GM12875 (cell line): ENCODE measurements around the gene DBNDD2.

Source experiments
- H3K4me3 ChIP-seq: one replicate; pipeline ENCODE4 v1.5.1; 2011; ENCODE audit warnings: low read depth, low read length, control low read depth
- CTCF ChIP-seq: IDR thresholded peaks from 2 replicates; pipeline ENCODE4 v1.5.1; 2011; ENCODE audit warnings: low read depth, mild to moderate bottlenecking, control low read depth, inconsistent platforms, low read length, moderate library complexity, borderline replicate concordance; ENCODE audit not compliant: insufficient read depth

The DBNDD2 gene

DNA sequence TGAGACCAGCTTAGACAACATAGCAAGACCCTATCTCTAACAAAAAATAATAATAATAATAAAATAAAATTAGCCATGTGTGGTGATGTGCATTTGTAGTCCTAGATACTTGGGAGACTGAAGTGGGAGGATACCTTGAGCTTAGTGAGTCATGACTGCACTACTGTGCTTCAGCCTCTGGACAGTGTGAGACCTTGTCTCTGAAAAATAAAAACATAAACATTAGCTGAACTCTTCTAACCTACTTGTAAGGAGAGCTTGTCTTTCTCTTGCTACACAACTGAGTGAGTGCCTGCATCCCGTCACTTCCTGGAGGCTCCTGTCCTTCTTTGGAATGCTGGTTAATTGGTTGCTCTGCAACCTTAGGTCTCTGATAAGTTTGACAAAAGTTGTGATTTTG is 5.1 kb upstream of the DBNDD2 start:
- TF ChIP-seq CTCF: no peak
- no peak overlapping the region for H3K4me3 ChIP-seq

DNA sequence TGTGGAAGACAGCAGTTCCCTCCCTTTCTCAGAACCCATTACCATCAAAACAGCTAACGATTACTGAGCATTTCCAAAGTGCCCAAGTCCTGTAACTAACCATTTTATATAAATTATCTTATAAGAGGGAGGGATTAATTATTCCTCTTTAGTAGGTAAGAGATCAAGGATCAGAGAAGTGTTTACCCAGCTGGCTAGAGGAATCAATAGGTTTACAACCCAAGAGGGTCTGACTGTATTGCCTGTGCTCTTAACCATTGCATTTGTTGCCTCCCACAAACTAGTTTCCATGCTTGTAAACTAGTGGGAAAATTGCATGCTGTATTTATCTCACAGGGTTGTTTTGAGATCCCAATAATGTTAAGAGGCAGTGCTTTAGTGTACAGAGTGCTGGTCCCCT is 3.7 kb upstream of the DBNDD2 start:
- TF ChIP-seq CTCF: no peak

GRCh38 chr20:45405571-45406259 is 2.4 kb upstream of the DBNDD2 start:
- H3K4me3 ChIP-seq: no peak overlapping the region
- TF ChIP-seq CTCF: no peak

More for the DNA sequence above, 3.7 kb upstream of the DBNDD2 start:
- no peak overlapping the region for H3K4me3 ChIP-seq

DNA sequence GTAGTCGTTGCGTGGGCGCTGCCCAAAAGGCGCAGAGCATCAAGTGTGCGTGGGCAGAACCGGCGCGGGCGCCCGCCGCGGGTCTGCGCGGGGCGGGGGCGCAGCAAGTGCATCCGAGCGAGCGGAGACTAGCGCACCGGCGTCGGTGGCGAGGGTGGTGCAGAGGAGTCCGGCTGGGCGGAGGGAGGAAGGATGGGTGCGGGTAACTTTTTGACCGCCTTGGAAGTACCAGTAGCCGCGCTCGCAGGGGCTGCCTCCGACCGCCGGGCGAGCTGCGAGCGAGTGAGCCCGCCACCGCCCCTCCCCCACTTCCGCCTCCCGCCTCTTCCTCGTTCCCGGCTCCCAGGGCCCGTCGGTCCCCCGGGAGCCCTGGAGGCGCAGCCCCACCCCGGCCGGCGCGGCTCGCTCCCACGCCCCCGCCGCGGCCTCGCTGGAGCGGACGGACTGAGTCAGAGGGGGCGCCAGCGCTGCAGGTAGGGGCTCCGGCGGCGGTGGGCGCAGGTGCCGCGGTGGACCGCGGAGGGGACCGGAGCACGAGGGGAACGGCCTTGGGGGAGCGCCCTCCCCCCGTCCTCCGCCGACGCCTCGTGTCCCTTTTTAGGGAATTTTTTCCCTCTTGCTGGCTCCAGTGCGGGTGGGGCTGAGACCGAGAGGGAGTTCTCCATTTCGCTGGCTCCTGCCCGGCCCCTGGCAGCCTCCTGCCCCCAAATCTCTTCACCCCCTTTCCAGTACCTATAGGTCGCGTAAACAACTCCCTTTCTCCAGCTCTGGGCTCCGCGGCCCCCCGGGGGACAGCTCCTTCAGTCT is 1.6 kb upstream of the DBNDD2 start:
- no peak for TF ChIP-seq CTCF
- H3K4me3 ChIP-seq: no peak overlapping the region

DNA sequence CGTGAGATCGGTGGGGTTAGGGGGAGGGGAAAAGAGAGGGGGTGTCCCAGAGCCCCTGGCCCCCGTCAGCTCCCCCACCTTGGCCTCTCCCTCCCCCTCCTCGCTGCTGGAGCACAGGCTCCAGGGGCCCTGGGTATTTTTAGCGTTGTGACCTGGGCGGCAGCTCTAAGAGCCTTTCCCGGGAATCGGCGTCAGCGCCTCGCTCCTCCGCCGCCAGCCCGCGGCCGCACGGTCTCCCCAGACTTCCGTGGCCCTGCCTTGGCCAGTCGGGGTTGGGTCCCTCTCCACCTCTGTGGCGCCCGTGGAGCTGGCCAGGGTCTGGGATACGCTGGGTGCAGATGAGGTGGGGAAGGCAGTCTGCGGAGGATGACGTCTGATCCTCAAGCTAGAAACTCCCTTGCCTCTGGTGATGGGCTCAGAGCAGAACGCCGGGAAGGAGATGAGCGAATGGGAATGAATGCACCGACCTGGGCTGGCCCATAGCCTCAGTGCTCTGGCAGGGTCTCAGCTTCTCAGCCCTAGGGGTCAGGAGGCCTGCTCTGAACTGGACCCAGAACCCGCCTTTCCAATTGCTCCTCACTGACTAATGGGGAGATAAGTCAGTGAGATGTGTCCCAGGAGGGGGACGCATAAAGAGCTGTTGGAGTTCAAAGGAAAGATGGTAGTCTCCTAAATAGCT is 883 bp upstream of the DBNDD2 start:
- no peak for TF ChIP-seq CTCF
- H3K4me3 ChIP-seq: no peak overlapping the region

GRCh38 chr20:45408646-45409213 is 641 bp downstream of the DBNDD2 start:
- no peak overlapping the region for H3K4me3 ChIP-seq
- no peak for TF ChIP-seq CTCF
